Parathyroid adenoma (tissue), 2 donors: ENCODE data around the gene MSI2.

ENCODE experiments used
- H2AFZ ChIP-seq: fragments of 300-600 bp; sonication (generic); one replicate; pipeline ENCODE4 v1.7.0; 2017; ENCODE audit warnings: antibody characterized with exemption, mild to moderate bottlenecking
- H3K27ac ChIP-seq: fragments of 300-600 bp; sonication (generic); one replicate; pipeline ENCODE4 v1.7.0; 2017
- H3K27me3 ChIP-seq: fragments of 300-600 bp; sonication (generic); one replicate; pipeline ENCODE4 v1.7.0; 2017; ENCODE audit warnings: low read length; ENCODE audit not compliant: control insufficient read depth, insufficient read depth
- H3K36me3 ChIP-seq: fragments of 300-600 bp; sonication (generic); one replicate; pipeline ENCODE4 v1.7.0; 2017; ENCODE audit warnings: low read length; ENCODE audit not compliant: control insufficient read depth, insufficient read depth
- H3K4me1 ChIP-seq: fragments of 300-600 bp; sonication (generic); one replicate; pipeline ENCODE4 v1.7.0; 2017; ENCODE audit warnings: control low read depth
- H3K4me2 ChIP-seq: fragments of 300-600 bp; sonication (generic); one replicate; pipeline ENCODE4 v1.7.0; 2017; ENCODE audit warnings: low read length
- H3K4me3 ChIP-seq: fragments of 300-600 bp; sonication (generic); one replicate; pipeline ENCODE4 v1.7.0; 2017; ENCODE audit warnings: low read depth, low read length
- H3K79me2 ChIP-seq: fragments of 300-600 bp; sonication (generic); one replicate; pipeline ENCODE4 v1.7.0; 2017; ENCODE audit warnings: control low read depth
- H3K9ac ChIP-seq: fragments of 300-600 bp; sonication (generic); one replicate; pipeline ENCODE4 v1.7.0; 2017; ENCODE audit warnings: mild to moderate bottlenecking
- H3K9me3 ChIP-seq: fragments of 300-600 bp; sonication (generic); one replicate; pipeline ENCODE4 v1.7.0; 2017; ENCODE audit warnings: low read length; ENCODE audit not compliant: control insufficient read depth
- TF ChIP-seq, protein P1 (sequence below): fragments of 300-600 bp; sonication (generic); IDR thresholded peaks from one replicate; pipeline ENCODE4 v1.7.0; 2017; ENCODE audit warnings: antibody characterized with exemption, mild to moderate bottlenecking
- donor health status: primary hyperparathyroidism.

MSI2 gene

DNA sequence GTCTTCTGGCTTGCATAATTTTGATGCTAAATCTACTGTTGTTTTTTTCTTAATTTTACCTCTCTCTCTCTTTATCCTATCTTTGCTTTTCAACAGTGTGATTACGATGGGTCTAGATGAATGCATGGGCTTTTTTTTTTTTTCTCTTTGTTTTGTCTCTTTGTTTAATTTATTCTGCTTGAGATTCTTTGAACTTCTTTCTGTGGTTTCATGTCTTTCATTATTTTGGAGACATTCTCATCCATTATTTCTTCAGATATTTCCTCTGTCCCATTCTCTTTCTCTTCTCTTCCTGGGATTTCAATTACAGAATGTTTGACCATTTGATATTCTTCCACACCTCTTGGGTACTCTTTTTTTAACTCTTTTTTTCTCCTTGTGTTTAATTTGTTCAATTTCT lies 436.4 kb downstream of the MSI2 start:
- Histone ChIP-seq H3K36me3 (no peaks in the 10 kb centered on the region), H3K4me3 (no peak overlapping the region), H2AFZ (no peak overlapping the region), H3K79me2 (no peaks in the 10 kb centered on the region), H3K9me3 (no peaks in the 10 kb centered on the region), H3K27ac (no peak overlapping the region), H3K27me3 (no peaks in the 10 kb centered on the region), H3K4me2 (no peak overlapping the region), H3K9ac (no peak overlapping the region), H3K4me1 (no peaks in the 10 kb centered on the region)
- TF ChIP-seq, protein P1, sequence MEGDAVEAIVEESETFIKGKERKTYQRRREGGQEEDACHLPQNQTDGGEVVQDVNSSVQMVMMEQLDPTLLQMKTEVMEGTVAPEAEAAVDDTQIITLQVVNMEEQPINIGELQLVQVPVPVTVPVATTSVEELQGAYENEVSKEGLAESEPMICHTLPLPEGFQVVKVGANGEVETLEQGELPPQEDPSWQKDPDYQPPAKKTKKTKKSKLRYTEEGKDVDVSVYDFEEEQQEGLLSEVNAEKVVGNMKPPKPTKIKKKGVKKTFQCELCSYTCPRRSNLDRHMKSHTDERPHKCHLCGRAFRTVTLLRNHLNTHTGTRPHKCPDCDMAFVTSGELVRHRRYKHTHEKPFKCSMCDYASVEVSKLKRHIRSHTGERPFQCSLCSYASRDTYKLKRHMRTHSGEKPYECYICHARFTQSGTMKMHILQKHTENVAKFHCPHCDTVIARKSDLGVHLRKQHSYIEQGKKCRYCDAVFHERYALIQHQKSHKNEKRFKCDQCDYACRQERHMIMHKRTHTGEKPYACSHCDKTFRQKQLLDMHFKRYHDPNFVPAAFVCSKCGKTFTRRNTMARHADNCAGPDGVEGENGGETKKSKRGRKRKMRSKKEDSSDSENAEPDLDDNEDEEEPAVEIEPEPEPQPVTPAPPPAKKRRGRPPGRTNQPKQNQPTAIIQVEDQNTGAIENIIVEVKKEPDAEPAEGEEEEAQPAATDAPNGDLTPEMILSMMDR: no peak

DNA sequence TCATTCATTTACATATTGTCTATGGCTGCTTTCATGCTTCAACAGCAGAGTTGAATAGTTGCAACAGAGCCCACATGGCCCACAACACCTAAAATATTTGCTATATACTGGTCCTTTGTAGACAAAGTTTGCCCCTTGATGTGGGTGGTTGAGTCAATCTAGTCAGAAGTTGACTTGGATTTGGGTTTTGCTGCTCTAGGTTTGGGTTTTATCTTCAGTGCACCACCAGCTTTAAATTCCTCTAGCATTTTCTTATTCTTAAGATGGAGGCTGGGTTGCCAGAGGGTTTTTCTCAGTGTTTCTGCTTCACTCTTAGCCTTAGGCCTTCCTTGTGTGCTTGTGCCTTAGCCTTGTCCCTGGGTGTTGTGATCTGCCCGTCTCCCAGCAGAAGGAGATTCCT lies 437.7 kb downstream of the MSI2 start:
- Histone ChIP-seq H3K4me2 (no peak overlapping the region), H3K27ac (no peak overlapping the region), H3K4me1 (no peaks in the 10 kb centered on the region), H3K4me3 (no peak overlapping the region), H2AFZ (no peak overlapping the region), H3K79me2 (no peaks in the 10 kb centered on the region), H3K9ac (no peak overlapping the region), H3K27me3 (no peaks in the 10 kb centered on the region), H3K36me3 (no peaks in the 10 kb centered on the region), H3K9me3 (no peaks in the 10 kb centered on the region)
- TF ChIP-seq, protein P1: no peak

DNA sequence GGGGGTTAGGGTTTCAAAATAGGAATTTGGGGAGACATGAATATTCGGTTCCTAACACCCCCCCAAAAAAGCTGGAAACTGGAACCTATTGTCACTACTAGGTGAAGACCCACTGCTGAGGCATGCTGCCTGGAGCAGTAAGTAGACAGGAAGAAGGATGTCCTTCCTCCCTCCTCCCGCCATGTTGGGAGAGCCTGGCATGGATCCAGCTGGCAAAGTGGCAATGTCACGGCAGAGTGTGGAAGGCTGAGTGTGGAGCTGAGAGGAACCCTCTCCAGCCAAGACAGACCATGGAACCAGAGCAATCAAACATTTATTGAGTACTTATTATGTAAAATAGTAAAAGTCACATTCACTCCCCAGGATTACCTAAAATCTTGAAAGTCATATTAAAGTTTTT lies 439.7 kb downstream of the MSI2 start:
- Histone ChIP-seq H2AFZ (no peak overlapping the region), H3K9me3 (no peaks in the 10 kb centered on the region), H3K36me3 (no peaks in the 10 kb centered on the region), H3K27me3 (no peaks in the 10 kb centered on the region), H3K9ac (no peak overlapping the region), H3K79me2 (no peaks in the 10 kb centered on the region), H3K27ac (no peak overlapping the region), H3K4me1 (no peaks in the 10 kb centered on the region), H3K4me3 (no peak overlapping the region), H3K4me2 (no peak overlapping the region)
- TF ChIP-seq, protein P1: no peak

DNA sequence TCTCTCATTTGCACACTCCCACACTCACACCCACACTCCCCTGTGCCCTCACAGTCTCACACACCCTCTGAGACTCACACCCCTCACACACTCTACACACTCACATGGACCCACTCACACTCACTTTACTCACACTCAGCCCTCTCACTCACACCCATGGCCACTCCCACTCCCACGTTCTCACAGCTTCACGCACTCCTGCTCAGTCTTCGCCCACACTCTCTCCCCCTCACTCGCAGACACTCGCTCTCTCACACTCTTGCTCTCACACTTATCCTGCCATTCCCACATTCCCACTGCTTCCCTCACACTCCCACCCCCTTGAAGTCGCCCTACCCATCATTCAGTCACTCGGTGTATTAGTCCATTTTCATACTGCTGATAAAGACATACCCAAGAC lies 440.9 kb downstream of the MSI2 start:
- Histone ChIP-seq H3K9me3 (no peaks in the 10 kb centered on the region), H3K4me1 (no peaks in the 10 kb centered on the region), H3K4me3 (no peak overlapping the region), H2AFZ (no peak overlapping the region), H3K36me3 (no peaks in the 10 kb centered on the region), H3K27me3 (no peaks in the 10 kb centered on the region), H3K79me2 (no peaks in the 10 kb centered on the region), H3K27ac (no peak overlapping the region), H3K9ac (no peak overlapping the region), H3K4me2 (no peak overlapping the region)
- TF ChIP-seq, protein P1: no peak

DNA sequence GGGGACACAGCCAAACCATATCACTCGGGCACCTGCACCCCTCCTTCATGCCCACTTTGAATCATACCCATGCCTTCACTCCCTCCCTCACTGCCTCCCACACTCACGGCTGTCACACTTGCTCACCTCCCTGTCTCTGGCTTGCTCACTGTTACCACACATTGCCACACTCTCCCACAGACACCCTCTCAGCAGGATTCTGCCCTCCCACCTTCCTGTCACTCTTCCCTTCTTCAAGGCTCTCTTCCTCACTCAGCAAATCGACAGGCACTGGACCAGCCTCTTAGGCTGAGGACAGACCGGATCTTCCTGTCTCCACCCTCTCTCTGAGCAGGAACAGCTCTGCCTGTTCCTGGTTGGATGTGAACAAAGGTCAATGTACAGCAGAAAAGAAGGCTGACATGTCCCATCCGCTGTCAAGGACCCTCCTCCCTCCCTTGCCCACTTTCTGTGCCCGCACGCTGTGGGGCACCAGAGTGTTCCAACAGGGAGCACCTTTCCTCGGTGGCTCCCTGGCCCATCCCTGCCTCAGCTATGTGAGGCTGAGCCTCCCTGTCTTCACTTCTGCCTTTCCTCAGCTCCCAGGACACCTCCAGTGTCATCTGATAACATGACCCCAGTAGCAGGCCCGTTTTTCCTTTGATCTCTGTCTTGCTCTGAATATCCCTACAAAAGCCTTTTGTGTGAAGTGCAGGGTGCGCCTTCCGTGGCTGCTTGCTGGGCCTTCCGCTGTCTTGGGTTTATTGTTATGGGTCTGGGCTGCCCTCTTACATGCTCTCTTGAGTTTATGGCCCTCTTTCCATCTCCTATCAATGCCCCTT lies 441.8 kb downstream of the MSI2 start:
- TF ChIP-seq, protein P1: no peak
- H3K9ac ChIP-seq: no peak overlapping the region

More for the DNA sequence above, 441.8 kb downstream of the MSI2 start:
- Histone ChIP-seq H3K36me3 (no peaks in the 10 kb centered on the region), H3K9me3 (no peaks in the 10 kb centered on the region), H3K79me2 (no peaks in the 10 kb centered on the region), H3K4me3 (no peak overlapping the region), H2AFZ (no peak overlapping the region), H3K4me2 (no peak overlapping the region), H3K4me1 (no peaks in the 10 kb centered on the region), H3K27ac (no peak overlapping the region), H3K27me3 (no peaks in the 10 kb centered on the region)
